Panc1 (cell line): ENCODE results near the gene PSMB9. TPM values are rescaled to one million over a fixed set of nuclear protein-coding genes. Genes with fewer than 3 reads are reported as not detected.

Source experiments
- ATAC-seq: fragments of 200-7000 bp; cut with Tn5 transposase; 2 replicates; pipeline ENCODE4 v1.9.1; 2020; ENCODE audit warnings: mild to moderate bottlenecking, moderate library complexity
- BruUV-seq: library from RNA; stranded (reverse); fragments of 400-500 nt; replicated peaks from 2 replicates; lab custom pipeline; 2021; lab: Mats Ljungman, UMichigan
- CTCF ChIA-PET: fragments of 300-600 bp; sonication (Branson Sonifier 250); formaldehyde crosslinking; loops from one replicate; lab custom pipeline; 2022; ENCODE audit warnings: antibody characterized with exemption; lab: Charles Lee
- POLR2A ChIA-PET: fragments of 300-600 bp; sonication (Branson Sonifier 250); formaldehyde crosslinking; loops from one replicate; lab custom pipeline; 2022; ENCODE audit warnings: antibody characterized with exemption; lab: Charles Lee
- DNase-seq: peaks from one replicate; pipeline ENCODE4 v3.0.0-alpha.2; 2010; ENCODE audit warnings: low read depth, low spot score
- H3K27ac ChIP-seq: 2 replicates; pipeline ENCODE4 v1.5.1; 2011; ENCODE audit warnings: mild to moderate bottlenecking, low read length, inconsistent platforms
- H3K27me3 ChIP-seq: fragments of 200-500 bp; sonication (Bioruptor generic); 2 replicates; pipeline ENCODE4 v1.6.0; 2014; ENCODE audit warnings: low read length, inconsistent platforms; ENCODE audit not compliant: control insufficient read depth, insufficient read depth
- H3K36me3 ChIP-seq: fragments of 200-500 bp; sonication (Bioruptor generic); 2 replicates; pipeline ENCODE4 v1.5.1; 2014; ENCODE audit warnings: inconsistent platforms, mild to moderate bottlenecking, low read length, moderate library complexity; ENCODE audit not compliant: control insufficient read depth, insufficient read depth
- H3K4me1 ChIP-seq: 2 replicates; pipeline ENCODE4 v1.5.1; 2011; ENCODE audit warnings: inconsistent platforms, mild to moderate bottlenecking, low read length, moderate library complexity; ENCODE audit not compliant: control insufficient read depth, insufficient read depth
- H3K4me3 ChIP-seq, 2 experiments: 2 replicates each; pipeline ENCODE4 v1.5.1; 2011 to 2012; ENCODE audit warnings: low read depth in 2 of 2, low read length in 2 of 2, mild to moderate bottlenecking in 2 of 2, inconsistent platforms in 1 of 2, moderate library complexity in 1 of 2
- H3K9me3 ChIP-seq: fragments of 200-500 bp; sonication (Bioruptor generic); 2 replicates; pipeline ENCODE4 v1.5.1; 2014; ENCODE audit warnings: low read depth, mild to moderate bottlenecking, inconsistent platforms, low read length, moderate library complexity; ENCODE audit not compliant: control insufficient read depth, insufficient read depth
- CTCF ChIP-seq: fragments of 450-650 bp; IDR thresholded peaks from 2 replicates; pipeline ENCODE4 v1.5.1; 2017; ENCODE audit warnings: mild to moderate bottlenecking
- POLR2AphosphoS5 ChIP-seq: IDR thresholded peaks from 2 replicates; pipeline ENCODE4 v1.6.1; 2012; ENCODE audit warnings: mild to moderate bottlenecking, low read depth, low read length, moderate library complexity
- SIN3A ChIP-seq: IDR thresholded peaks from 2 replicates; pipeline ENCODE4 v1.6.1; 2012; ENCODE audit warnings: low read depth, mild to moderate bottlenecking, low read length, moderate library complexity, borderline replicate concordance; ENCODE audit not compliant: insufficient read depth
- TCF7L2 ChIP-seq: IDR thresholded peaks from 2 replicates; pipeline ENCODE4 v1.6.1; 2011; ENCODE audit warnings: mild to moderate bottlenecking, low read depth, low read length, inconsistent platforms
- in situ Hi-C: cut with HindIII; loops from 2 replicates; pipeline ENCODE4 v1.10.0; 2016; ENCODE audit warnings: low sequenced_read_pairs, low pct_unique_long_range_greater_than_20kb
- intact Hi-C: fragments of 100-400 bp; cut with micrococcal nuclease; formaldehyde crosslinking; loops from one replicate; pipeline ENCODE4 v1.10.0; 2022; ENCODE audit not compliant: unreplicated experiment
- total RNA-seq: library from RNA; stranded (reverse); gene quantifications from one replicate; pipeline ENCODE4 v1.2.1, GENCODE V29; 2021; ENCODE audit not compliant: unreplicated experiment
- TF ChIP-seq, protein P1 (sequence below), 2 experiments: IDR thresholded peaks; 2 replicates each; pipeline ENCODE4 v1.6.1; 2011 to 2012; ENCODE audit warnings: low read depth in 2 of 2, control low read depth in 1 of 2, low read length in 1 of 2, mild to moderate bottlenecking in 1 of 2, moderate library complexity in 1 of 2; ENCODE audit not compliant: insufficient read depth in 1 of 2

The PSMB9 gene
- total RNA-seq, 1 experiment from 2014 or later: 41.5 TPM

GRCh38 chr6:32815996-32816395, 38.0 kb upstream of the PSMB9 start:
- Histone ChIP-seq H3K27me3 (peaks cover 2% of the 10 kb centered on the region; the same call in 1 of the 2 replicates), H3K9me3 (no peaks in the 10 kb centered on the region), H3K36me3 (no peaks in the 10 kb centered on the region), H3K4me3 (no peak overlapping the region), H3K27ac (no peak overlapping the region), H3K4me1 (no peaks in the 10 kb centered on the region)
- intact Hi-C loops (no loop called here), in situ Hi-C loops (no loop called here)
- BruUV-seq: no TSS peak
- ChIA-PET CTCF (no interaction called here), POLR2A (no interaction called here)
- TF ChIP-seq TCF7L2 (no peak), CTCF (no peak), SIN3A (no peak), POLR2AphosphoS5 (no peak)
- TF ChIP-seq, protein P1, sequence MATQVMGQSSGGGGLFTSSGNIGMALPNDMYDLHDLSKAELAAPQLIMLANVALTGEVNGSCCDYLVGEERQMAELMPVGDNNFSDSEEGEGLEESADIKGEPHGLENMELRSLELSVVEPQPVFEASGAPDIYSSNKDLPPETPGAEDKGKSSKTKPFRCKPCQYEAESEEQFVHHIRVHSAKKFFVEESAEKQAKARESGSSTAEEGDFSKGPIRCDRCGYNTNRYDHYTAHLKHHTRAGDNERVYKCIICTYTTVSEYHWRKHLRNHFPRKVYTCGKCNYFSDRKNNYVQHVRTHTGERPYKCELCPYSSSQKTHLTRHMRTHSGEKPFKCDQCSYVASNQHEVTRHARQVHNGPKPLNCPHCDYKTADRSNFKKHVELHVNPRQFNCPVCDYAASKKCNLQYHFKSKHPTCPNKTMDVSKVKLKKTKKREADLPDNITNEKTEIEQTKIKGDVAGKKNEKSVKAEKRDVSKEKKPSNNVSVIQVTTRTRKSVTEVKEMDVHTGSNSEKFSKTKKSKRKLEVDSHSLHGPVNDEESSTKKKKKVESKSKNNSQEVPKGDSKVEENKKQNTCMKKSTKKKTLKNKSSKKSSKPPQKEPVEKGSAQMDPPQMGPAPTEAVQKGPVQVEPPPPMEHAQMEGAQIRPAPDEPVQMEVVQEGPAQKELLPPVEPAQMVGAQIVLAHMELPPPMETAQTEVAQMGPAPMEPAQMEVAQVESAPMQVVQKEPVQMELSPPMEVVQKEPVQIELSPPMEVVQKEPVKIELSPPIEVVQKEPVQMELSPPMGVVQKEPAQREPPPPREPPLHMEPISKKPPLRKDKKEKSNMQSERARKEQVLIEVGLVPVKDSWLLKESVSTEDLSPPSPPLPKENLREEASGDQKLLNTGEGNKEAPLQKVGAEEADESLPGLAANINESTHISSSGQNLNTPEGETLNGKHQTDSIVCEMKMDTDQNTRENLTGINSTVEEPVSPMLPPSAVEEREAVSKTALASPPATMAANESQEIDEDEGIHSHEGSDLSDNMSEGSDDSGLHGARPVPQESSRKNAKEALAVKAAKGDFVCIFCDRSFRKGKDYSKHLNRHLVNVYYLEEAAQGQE (IDR thresholded peaks at IDR 0.05; ENCODE audit: insufficient read depth in 1 of 2, low read depth in 2 of 2, low read length in 1 of 2): no peak
- DNase-seq (no peak), ATAC-seq (no peak)

DNA sequence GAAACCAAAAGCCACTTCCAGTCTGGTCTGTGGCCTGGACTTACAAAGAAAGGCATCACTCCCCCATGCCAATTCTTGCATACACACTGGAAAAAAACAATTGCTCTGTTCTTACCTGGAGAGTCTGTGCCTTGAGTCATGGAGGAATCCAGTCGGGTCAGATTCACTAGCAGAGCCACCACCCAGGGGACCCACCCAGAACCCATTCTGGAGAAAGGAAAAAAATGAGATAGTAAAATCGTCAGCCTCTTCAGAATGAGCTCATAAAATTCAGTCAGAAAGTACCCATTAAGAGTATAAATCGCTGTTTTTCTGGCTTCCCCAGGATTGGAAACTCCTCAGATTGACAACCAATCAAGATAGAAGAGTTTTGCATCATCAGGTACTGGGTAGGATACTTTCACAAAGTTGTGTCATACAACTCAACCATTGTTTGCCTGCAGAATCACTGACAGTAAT, 37.2 kb upstream of the PSMB9 start, which contains the start of gene HLA-DOB:
Gene HLA-DOB (minus strand): TSS at position 257 of the 459 bp plus-strand sequence. CDS start 51 bp downstream, at position 206.
- ATAC-seq (no peak), DNase-seq (no peak)
- CTCF ChIA-PET: no interaction called here
- Histone ChIP-seq H3K4me1 (no peaks in the 10 kb centered on the region), H3K27me3 (peaks cover 2% of the 10 kb centered on the region; the same call in 1 of the 2 replicates), H3K36me3 (no peaks in the 10 kb centered on the region), H3K4me3 (no peak within 1 kb of the TSS), H3K27ac (no peak within 1 kb of the TSS), H3K9me3 (no peaks in the 10 kb centered on the region)
- intact Hi-C loops (no loop called here), in situ Hi-C loops (no loop called here)
- TF ChIP-seq, protein P1 (IDR thresholded peaks at IDR 0.05; ENCODE audit: insufficient read depth in 1 of 2, low read depth in 2 of 2, low read length in 1 of 2): no peak
- no peak for TF ChIP-seq POLR2AphosphoS5
- no peak for TF ChIP-seq TCF7L2
- TF ChIP-seq CTCF: no peak
- no peak for TF ChIP-seq SIN3A
- POLR2A ChIA-PET: no interaction called here
- BruUV-seq: no TSS peak
